NCI-H1417 treated with DMSO at 0.1 percent for 48 hours (cell line): ENCODE data around the gene NID1.
A peak's percentile ranks its signal among the peaks of the same experiment; 100 is the strongest.
"Not testable (repeated sequence)": the region's sequence is repeated elsewhere in the genome, so short reads cannot be mapped to it uniquely, and the experiment has no call there.

Source experiments
- DNase-seq: peaks from one replicate; lab custom pipeline; 2025; lab: John Stamatoyannopoulos, UW

The NID1 gene

GRCh38 chr1:235996048-235996785 lies 68.7 kb downstream of the NID1 start:
- no peak for DNase-seq

GRCh38 chr1:235995511-235995910 lies 69.4 kb downstream of the NID1 start:
- no peak for DNase-seq

GRCh38 chr1:235993652-235994051 lies 71.2 kb downstream of the NID1 start:
- no peak for DNase-seq

- DNase-seq: no peak
These were observed 72.0 kb downstream of the NID1 start for GRCh38 chr1:235992868-235993267.

GRCh38 chr1:235992346-235992745 lies 72.5 kb downstream of the NID1 start:
- no peak for DNase-seq

- DNase-seq: no peak
These were observed 74.5 kb downstream of the NID1 start for GRCh38 chr1:235990330-235990795.

GRCh38 chr1:235989105-235989504 lies 75.8 kb downstream of the NID1 start:
- no peak for DNase-seq

- DNase-seq: no peak
These were observed 78.0 kb downstream of the NID1 start for GRCh38 chr1:235986869-235987268.

- no peak for DNase-seq
These were observed 80.7 kb downstream of the NID1 start for GRCh38 chr1:235984041-235984825.

- DNase-seq: no peak
These were observed 83.9 kb downstream of the NID1 start for GRCh38 chr1:235980976-235981375.

- no peak for DNase-seq
These were observed 85.1 kb downstream of the NID1 start for GRCh38 chr1:235979716-235980333.

GRCh38 chr1:235979176-235979575 lies 85.7 kb downstream of the NID1 start:
- no peak for DNase-seq

- DNase-seq: no peak
These were observed 88.4 kb downstream of the NID1 start for GRCh38 chr1:235976490-235976889.

GRCh38 chr1:235974616-235975015 lies 90.3 kb downstream of the NID1 start:
- no peak for DNase-seq

GRCh38 chr1:235972691-235973090 lies 92.2 kb downstream of the NID1 start:
- not testable (repeated sequence) for DNase-seq

- no peak for DNase-seq
These were observed 92.6 kb downstream of the NID1 start for GRCh38 chr1:235972311-235972689.

GRCh38 chr1:235971571-235972310 lies 93.1 kb downstream of the NID1 start:
- DNase-seq: peak; percentile 43

- DNase-seq: no peak
These were observed 93.9 kb downstream of the NID1 start for GRCh38 chr1:235971020-235971419.

- DNase-seq: no peak
These were observed 96.1 kb downstream of the NID1 start for GRCh38 chr1:235968831-235969230.

GRCh38 chr1:235966134-235966533 lies 98.8 kb downstream of the NID1 start:
- DNase-seq: not testable (repeated sequence)

GRCh38 chr1:235960809-235961208 lies 104.1 kb downstream of the NID1 start:
- DNase-seq: no peak

GRCh38 chr1:235958021-235958420 lies 106.9 kb downstream of the NID1 start:
- no peak for DNase-seq
